ENCODE measurements around the gene MED13L. TPM values are rescaled to one million over a fixed set of nuclear protein-coding genes. Genes with fewer than 3 reads are reported as not detected.
A peak's percentile ranks its signal among the peaks of the same experiment; 100 is the strongest.
"Not testable (repeated sequence)": the region's sequence is repeated elsewhere in the genome, so short reads cannot be mapped to it uniquely, and the experiment has no call there.

Gene MED13L
- total and polyA plus RNA-seq, 8 donors, result 92.4 to 123 (median 97.0) TPM

DNA sequence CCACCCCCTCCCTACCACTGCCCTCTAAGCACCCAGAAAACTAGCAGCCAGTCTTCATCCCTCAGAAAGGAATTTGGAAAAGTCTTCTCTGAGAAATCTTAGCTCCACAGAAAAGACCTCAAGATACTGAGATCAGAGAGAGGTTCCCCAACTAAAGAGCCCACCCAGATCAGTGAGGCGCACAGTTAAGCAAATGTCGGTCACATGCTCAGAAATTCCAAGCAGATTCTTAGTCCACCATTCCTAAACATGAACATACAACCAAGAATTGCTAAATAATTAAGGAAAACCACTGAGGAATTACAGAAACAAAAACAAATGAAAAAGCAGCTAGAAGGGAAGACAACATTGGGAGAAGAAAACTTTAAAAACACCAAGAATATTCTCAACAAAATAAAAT is 32.3 kb downstream of the MED13L start:
- H3K9me3 ChIP-seq, result no peaks in the 10 kb centered on the region
- intact Hi-C loops (cut with DNase I), result no loop called here
- H3K27ac ChIP-seq, result peak overlapping the region in 1 of 2 donors; percentile 7
- peaks cover 29 to 82% of the 10 kb centered on the region in 2 donors for H3K4me1 ChIP-seq
- TF ChIP-seq, protein P1, sequence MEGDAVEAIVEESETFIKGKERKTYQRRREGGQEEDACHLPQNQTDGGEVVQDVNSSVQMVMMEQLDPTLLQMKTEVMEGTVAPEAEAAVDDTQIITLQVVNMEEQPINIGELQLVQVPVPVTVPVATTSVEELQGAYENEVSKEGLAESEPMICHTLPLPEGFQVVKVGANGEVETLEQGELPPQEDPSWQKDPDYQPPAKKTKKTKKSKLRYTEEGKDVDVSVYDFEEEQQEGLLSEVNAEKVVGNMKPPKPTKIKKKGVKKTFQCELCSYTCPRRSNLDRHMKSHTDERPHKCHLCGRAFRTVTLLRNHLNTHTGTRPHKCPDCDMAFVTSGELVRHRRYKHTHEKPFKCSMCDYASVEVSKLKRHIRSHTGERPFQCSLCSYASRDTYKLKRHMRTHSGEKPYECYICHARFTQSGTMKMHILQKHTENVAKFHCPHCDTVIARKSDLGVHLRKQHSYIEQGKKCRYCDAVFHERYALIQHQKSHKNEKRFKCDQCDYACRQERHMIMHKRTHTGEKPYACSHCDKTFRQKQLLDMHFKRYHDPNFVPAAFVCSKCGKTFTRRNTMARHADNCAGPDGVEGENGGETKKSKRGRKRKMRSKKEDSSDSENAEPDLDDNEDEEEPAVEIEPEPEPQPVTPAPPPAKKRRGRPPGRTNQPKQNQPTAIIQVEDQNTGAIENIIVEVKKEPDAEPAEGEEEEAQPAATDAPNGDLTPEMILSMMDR (IDR thresholded peaks at IDR 0.05), result no peak
- H3K4me3 ChIP-seq, result no peak overlapping the region
- DNase-seq (no peak), ATAC-seq (no peak)
- no peaks in the 10 kb centered on the region for H3K36me3 ChIP-seq
- no peaks in the 10 kb centered on the region for H3K27me3 ChIP-seq

DNA sequence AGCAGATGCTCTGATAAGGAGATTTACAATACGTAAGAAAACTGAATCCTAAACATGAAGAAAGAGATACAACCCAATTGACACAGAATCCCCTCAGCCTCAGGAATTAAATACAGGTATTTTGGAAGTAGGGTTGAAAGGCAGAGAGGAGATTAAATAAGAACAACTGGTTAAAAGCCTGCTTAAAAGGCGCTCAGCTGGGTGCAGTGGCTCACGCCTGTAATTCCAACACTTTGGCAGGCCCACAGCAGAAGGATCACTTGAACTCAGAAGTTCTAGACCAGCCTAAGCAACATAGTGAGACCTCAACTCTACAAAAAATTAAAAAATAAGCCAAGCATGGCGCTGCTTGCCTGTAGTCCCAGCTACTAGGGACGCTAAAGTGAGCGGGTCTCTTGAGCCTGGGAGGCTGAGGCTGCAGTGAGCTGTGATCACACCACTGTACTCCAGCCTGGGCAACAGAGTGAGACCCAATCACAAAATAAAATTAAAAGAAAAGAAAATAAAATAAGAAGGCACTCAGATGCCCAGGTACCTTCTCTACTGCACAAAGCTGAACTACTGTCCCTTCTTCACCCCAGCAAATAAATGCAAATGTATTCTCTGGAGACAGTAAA is 32.9 kb downstream of the MED13L start:
- H3K36me3 ChIP-seq, result no peaks in the 10 kb centered on the region
- H3K9me3 ChIP-seq, result no peaks in the 10 kb centered on the region
- peak overlapping the region in 1 of 2 donors; percentile 49 for H3K27ac ChIP-seq
- TF ChIP-seq, protein P1 (IDR thresholded peaks at IDR 0.05), result no peak
- peaks cover 29 to 85% of the 10 kb centered on the region in 2 donors for H3K4me1 ChIP-seq
- no peak overlapping the region for H3K4me3 ChIP-seq
- intact Hi-C loops (cut with DNase I), result no loop called here
- peak; percentile 37 for ATAC-seq
- no peak for DNase-seq
- no peaks in the 10 kb centered on the region for H3K27me3 ChIP-seq

DNA sequence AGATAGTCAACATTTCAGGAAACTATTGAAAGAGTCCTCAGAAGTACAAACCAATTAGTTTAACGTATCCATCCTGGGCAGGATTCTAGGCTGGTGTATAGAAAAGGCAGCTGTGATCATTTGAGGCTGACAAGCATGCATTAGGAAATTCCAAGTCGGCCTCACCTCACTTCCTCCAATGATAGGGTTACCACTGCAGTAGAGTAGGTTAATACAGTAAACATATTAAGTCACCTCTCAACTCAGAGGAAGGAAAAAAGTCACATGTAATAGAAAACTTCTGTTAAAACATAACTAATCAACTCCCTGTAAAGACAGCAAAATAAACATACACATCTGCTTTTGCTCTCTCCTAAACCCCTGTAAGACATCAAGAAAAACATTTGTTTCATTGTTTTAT is 33.5 kb downstream of the MED13L start:
- no peaks in the 10 kb centered on the region for H3K9me3 ChIP-seq
- TF ChIP-seq, protein P1 (IDR thresholded peaks at IDR 0.05), result no peak
- peak overlapping the region in 1 of 2 donors; percentile 49 for H3K27ac ChIP-seq
- peaks cover 29 to 80% of the 10 kb centered on the region in 2 donors for H3K4me1 ChIP-seq
- intact Hi-C loops (cut with DNase I), result no loop called here
- H3K27me3 ChIP-seq, result no peaks in the 10 kb centered on the region
- ATAC-seq (peak; percentile 90), DNase-seq (peak in 1 of 4 donors; percentile 25)
- no peaks in the 10 kb centered on the region for H3K36me3 ChIP-seq
- no peak overlapping the region for H3K4me3 ChIP-seq

DNA sequence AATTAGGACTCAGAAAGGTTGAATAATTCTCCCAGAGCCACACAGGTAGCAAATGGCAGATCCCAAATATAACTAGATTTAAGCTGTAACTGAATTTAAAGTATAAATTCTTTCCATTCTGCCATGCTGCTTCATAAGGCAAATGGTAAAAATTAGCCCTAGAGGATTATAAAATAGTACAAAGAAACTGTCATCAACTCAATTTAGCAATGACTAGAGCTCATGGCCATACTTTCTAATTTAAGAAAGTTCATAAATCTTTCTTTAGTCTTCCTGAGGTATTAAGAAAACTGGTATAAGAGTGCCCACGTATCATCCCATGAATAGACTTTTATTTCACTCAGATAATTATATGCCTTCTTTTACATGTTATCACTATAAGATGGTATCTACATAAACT is 34.8 kb downstream of the MED13L start:
- Histone ChIP-seq H3K9me3 (no peaks in the 10 kb centered on the region), H3K4me3 (no peak overlapping the region), H3K36me3 (no peaks in the 10 kb centered on the region), H3K27me3 (no peaks in the 10 kb centered on the region), H3K4me1 (peaks cover 29 to 76% of the 10 kb centered on the region in 2 donors), H3K27ac (no peak overlapping the region)
- TF ChIP-seq, protein P1 (IDR thresholded peaks at IDR 0.05), result no peak
- DNase-seq (no peak), ATAC-seq (no peak)
- intact Hi-C loops (cut with DNase I), result no loop called here

DNA sequence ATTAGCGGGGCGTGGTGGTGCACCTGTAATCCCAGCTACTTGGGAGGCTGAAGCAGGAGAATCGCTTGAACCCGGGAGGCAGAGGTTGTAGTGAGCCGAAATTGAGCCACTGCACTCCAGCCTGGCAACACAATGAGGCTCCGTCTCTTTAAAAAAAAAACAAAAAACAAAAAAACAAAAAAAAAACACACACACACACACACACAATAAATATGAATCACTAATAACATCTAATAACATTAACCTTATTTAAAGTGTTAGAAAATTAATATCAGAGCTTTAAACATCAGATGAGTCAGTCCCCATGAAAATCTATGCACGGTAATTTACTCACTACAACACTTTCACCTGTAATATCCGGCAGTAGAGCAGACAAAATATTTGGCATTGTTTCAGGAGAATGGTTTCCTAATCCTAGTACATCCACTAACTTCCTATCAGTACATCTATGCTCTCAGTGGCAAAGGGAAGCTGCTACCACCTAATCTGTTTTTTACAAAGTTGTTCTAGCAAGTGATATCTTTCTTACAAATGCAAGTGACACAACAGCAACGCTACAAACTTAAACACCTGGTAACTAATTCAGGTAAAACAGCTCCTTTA is 36.2 kb downstream of the MED13L start:
- Histone ChIP-seq H3K27me3 (no peaks in the 10 kb centered on the region), H3K4me1 (peaks cover 23 to 82% of the 10 kb centered on the region in 2 donors), H3K27ac (no peak overlapping the region), H3K9me3 (no peaks in the 10 kb centered on the region), H3K4me3 (no peak overlapping the region), H3K36me3 (no peaks in the 10 kb centered on the region)
- ATAC-seq, result no peak
- intact Hi-C loops (cut with DNase I), result no loop called here
- TF ChIP-seq, protein P1 (IDR thresholded peaks at IDR 0.05), result no peak
- no peak for DNase-seq

DNA sequence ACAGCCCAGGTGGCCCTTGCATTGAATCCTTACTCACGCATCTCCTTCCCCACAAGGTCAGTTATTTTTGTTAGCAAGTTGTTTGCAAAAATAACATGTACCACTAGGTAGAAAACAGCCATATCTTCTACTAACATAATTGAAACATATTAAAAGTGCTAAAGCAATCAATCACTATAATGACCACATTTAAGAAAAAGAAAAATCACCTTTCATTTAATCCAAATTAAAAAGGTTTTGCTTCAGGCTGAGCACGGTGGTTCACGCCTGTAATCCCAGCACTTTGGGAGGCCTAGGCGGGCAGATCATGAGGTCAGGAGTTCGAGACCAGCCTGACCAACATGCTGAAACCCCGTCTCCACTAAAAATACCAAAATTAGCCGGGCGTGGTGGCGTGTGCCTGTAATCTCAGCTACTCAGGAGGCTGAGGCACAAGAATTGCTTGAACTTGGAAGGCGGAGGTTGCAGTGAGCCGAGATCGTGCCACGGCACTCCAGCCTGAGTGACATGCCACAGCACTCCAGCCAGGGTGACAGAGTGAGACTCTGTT is 38.8 kb downstream of the MED13L start:
- not testable (repeated sequence) for H3K27ac ChIP-seq, H3K9me3 ChIP-seq, DNase-seq, H3K27me3 ChIP-seq, ATAC-seq, H3K36me3 ChIP-seq, H3K4me3 ChIP-seq
- peaks cover 12 to 63% of the 10 kb centered on the region in 2 donors for H3K4me1 ChIP-seq
- intact Hi-C loops (cut with DNase I), result loop anchor here in 1 of 2 donors (10.0 kb wide), 1 partner anchor 224 kb away; no protein-coding TSS in a partner anchor

Data from left lung (tissue), 10 donors.